Measurements from ENCODE around the gene RPL13A.

GRCh38 chr19:49506575-49507105 lies 19.2 kb downstream of the RPL13A start:
- TF ChIP-seq CSDC2 (CRISPR knock-in tag; IDR thresholded peaks at IDR 0.05): no peak
- no peak for TF ChIP-seq ARNTL (CRISPR knock-in tag; IDR thresholded peaks at IDR 0.05; ENCODE audit: borderline replicate concordance, low read depth)
- no peak for TF ChIP-seq PATZ1 (CRISPR knock-in tag; IDR thresholded peaks at IDR 0.05; ENCODE audit: borderline replicate concordance)

All from SK-N-SH treated with all-trans-retinoic acid at 6 μM for 48 hours (cell line).